GM20431 (cell line): ENCODE results near the gene THAP7.

Source experiments
- in situ Hi-C: fragments of 300-500 bp; cut with MseI, MboI; formaldehyde crosslinking; loops from one replicate; pipeline ENCODE4 v1.15.0; 2020; ENCODE audit warnings: low sequenced_read_pairs; ENCODE audit not compliant: unreplicated experiment

The THAP7 gene

DNA sequence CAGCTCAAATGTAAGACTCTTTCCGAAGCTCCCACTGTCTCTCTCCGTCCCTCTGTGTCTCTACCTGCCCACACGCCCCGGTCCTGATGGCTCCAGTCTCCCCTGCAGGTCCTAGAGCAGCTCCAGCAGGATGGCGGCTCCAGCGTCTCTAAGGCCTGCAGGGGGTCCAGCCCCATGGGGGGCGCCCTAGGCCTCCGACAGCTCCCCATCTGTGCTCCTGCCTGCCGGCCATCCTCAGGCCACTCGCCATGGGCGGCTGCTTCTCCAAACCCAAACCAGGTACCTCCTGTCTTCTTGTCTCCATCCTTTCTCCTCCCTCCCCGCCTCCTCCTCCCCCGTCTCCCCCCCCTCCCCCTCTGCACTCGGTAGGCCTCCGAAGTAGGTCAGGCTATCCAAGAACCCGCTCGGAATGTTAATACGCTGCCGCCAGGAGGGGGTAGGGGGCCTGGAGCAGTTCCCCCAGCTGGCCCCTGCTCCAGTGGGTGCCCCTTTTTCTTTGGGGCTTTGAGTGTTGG, 34.2 kb downstream of the THAP7 start:
- in situ Hi-C loops = no loop called here

- in situ Hi-C loops = no loop called here
These were observed 34.8 kb downstream of the THAP7 start, which contains the start of gene AIFM3 for GRCh38 chr22:20966883-20967696. AIFM3 (plus strand) TSS chr22:20967255; CDS start chr22:20967945, 690 bp downstream.

GRCh38 chr22:20965888-20966855, 35.7 kb downstream of the THAP7 start:
- in situ Hi-C loops = no loop called here

GRCh38 chr22:20965104-20965887, 36.6 kb downstream of the THAP7 start:
- in situ Hi-C loops = no loop called here

DNA sequence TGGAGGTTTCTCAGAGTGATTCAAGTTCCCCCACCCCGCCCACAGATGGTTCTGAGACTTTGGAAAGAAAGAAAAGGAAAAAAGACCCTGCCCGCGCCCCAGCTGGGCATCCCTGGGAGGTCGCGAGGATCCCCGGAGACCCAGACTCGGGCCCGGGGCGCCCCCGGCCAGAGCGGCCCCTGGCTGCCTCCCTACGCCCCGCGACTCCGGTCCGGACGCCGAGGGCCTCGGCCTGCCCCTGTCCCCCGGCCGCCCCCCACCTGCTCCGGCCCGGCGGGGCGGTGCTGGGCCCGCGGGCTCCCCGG, 37.2 kb downstream of the THAP7 start:
- in situ Hi-C loops = no loop called here

DNA sequence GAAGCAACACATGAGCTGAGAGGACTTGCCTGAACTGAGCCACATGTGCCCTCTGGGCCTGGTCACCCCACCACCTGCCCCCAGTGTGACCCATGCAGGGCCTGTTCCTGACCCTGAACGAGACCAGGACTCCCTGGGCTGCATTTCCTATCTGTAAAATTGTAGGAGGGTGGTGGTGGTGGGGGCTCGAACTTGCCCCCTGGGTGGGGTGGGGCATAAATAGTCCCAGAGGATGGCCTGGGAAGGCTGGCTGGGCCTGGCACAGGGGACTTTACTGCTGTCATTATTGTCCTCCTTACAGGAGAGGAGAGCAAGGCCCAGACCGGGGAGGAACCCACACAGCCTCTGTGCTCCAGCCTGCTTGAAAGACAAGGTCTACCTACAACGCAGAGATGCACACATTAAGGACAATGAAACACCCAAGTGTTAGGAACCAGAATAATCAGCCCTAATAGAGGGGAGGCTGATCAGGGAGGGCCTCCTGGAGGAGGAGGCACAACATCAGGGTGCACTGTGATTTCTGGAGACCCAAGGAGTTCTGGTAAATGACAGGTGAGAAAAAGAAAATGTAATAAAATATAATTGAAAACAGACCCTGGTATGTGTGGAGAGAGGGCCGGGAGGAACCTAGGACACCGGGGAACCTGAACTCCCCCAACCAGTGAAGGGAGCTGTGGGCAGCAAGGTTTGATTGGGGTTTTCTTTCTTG, 37.7 kb downstream of the THAP7 start:
- in situ Hi-C loops = no loop called here

- in situ Hi-C loops = no loop called here
These were observed 38.5 kb downstream of the THAP7 start for GRCh38 chr22:20963201-20964052.

DNA sequence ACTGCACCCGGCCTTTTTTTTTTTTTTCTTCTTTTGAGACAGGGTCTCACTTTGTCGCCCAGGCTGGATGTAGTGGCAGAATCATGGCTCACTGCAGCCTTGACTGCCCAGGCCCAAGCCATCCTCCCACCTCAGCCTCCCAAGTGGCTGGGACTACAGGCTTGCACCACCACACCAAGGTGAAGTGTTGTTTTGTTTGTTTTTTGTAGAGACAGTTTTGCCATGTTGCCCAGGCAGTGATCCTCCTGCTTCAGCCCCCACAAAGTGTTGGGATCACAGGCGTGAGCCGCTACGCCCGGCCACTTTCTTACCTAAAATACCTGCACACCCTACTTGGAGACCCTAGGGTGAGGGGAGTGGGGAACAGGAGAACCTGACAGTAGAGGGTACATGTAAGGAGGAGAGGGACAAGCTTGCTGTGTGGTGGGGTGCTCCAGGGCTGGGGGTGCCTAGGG, 39.4 kb downstream of the THAP7 start:
- in situ Hi-C loops = no loop called here

DNA sequence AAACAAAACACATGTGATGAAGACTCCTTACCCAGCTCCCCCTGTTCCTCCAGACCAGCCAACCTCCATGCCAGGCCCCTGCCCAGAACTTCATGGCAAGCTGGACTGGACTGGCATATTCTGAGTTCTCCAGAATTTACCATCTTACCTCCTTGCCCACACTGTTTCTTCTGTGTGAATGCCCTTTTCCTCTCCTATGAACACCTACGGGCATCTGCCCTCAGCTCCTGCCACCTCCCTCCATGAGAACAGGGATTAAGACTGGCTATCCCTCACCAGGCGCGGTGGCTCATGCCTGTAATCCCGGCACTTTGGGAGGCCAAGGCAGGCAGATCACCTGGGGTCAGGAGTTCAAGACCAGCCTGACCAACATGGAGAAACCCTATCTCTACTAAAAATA, 41.3 kb downstream of the THAP7 start:
- in situ Hi-C loops = no loop called here

DNA sequence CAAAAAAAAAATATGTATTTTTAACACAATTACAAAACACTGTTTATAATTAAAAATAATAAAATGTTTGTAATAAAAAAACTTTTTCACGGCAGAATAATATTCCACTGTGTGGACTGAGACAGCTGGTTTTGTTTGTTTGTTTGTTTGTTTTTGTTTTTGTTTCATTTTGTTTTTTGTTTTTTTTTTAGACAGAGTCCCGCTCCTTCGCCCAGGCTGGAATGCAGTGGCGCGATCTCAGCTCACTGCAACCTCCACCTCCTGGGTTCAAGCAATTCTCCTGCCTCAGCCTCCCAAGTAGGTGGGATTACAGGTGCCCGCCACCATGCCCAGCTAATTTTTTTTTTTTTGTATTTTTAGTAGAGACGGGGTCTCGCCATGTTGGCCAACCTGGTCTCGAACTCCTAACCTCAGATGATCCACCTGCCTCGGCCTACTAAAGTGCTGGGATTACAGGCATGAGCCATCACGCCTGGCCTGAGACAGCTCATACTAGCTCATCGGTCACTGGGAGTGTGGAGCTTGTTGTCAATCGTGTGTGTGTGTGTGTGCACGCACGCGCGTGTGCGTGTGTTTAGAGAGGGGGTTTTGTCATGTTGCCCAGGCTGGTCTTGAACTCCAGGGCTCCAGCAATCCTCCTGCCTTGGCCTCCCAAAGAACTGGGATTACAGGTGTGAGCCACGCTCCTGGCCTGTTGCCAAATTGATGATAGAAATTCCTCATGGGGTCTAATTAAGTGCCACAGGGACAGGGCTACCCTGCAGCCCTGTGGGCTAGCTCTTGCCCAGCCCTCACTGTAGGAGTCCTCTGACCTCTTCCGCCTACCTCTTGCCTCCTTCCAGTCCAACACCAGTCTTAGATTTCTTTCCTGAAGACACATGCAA, 42.1 kb downstream of the THAP7 start:
- in situ Hi-C loops = no loop called here

DNA sequence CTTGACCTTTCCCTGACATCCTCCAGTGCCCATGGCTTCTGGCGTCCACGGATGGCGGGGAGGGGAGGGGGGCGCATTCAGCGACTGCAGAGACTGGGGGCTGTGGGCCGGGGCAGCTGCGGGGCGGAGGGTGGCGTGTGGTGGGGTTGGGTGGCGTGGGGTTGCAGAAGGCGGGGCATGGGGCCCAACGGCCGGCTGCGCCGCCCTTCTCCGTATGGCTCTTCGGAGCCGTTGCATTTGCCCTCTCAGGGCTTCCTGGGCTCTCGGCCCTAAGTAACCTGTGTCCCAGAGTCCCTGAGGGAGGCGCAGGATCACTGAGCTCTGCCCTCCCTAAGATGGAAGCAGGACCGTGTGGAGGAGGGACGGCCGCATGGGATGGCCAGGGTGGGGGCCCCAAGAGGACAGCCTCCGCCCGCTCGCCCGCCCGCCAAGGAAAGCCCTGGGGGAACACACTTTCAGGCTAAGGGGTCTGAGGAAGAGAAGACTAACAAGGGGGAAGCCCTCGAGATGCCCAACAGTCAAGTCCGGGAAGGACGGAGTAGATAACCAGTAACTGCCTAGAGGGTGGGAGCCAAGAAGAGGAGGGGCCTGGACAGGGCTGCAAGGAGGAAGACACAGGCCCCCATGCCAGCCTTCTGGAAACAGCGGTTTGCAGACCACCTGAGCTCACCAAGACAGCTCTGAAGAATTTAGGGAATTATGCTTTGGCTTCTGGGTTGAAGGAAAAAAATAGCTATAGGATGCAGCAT, 44.1 kb downstream of the THAP7 start:
- in situ Hi-C loops = no loop called here

GRCh38 chr22:20957102-20957682, 44.7 kb downstream of the THAP7 start:
- in situ Hi-C loops = no loop called here

DNA sequence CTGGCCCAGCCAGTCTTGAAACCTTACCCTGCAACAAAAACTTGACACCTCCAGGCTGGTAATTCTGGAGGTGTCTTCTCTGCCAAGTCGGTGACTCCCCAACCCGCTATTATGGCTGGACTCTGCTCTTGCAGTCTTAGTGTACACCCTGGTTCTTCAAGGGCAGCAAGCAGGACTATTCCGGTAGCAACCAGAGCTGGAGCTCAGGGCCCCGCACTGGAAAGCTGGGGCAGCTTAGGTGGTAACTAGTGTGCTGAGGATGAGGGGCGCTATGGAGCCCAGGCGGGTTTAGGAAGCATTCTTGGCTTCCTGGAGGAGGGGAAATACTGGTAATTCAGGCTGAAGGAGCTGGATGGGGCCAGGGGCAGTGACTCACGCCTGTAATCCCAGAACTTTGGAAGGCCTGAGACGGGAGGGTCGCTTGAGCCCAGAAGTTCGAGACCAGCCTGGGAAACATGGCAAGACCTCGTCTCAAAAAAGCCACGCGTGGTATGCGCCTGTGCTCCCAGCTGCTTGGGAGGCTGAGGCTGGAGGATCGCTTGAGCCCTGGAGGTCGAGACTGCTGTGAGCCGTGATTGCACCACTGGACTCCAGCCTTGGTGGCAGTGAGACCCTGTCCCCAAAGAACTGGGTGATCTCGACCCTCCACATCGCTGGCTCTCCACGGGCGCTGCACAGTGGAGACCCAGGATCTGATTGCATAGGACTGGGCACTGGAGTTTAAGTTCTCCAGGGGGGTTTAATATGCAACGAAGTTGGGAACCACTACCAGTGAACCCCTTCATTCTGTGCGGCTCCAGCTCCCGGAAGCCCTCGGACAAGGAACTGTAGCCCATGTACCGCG, 45.4 kb downstream of the THAP7 start:
- in situ Hi-C loops = no loop called here

DNA sequence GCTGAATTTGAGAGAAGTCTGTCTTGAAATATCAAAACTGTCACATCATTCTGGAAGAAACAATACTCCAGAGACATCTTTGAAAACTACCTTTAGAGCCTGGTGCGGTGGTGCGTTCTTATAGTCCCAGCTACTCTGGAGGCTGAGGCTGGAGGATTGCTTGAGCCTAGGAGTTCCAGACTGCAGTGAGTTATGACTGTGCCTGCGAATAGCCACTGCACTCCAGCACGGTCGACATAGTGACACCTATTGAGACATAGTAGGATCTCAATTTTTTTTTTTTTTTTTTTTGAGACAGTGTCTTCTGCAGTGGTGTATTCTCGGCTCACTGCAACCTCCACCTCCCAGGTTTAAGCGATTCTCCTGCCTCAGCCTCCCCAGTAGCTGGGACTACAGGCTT, 46.4 kb downstream of the THAP7 start:
- in situ Hi-C loops = no loop called here

DNA sequence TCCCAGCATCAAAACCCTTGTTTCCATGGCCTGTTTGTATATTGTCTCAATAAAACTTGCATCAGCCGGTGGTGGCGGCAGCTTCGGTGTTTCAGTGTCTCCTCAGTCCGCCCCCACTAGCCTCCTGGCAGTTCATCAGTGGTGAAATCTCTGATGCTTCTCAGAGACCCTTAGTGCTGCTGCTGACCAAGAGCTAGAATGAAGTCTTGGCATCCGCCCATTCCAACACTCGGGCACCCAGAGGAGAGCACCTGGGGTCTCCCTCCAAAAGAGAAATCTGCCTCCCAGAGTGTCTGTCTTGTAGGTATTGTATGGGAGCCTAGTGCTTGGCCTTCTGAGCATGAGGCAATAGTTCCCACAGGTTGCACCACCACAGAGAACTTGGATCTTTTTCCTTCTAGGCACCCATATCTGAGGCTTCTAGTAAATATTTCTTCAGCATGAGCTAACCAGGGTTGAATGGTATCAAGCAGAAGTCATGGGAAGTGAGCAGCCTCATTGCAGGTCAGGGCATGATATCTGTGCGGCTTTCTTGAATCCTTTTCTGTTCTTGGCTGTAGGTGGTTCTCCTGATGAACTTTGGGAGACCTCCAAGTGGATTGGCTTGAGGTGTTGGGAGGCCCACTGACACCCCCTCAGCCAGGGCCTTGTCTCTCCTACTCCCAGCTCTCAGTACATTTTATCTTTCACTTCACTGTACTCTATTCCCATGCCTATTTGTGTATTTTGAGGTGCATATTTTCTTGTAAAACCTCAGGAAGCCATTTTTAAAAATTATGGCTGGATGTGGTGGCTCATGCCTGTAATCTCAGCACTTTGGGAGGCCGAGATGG, 48.0 kb downstream of the THAP7 start:
- in situ Hi-C loops = no loop called here
